IPS DF 4.7 (cell line): ENCODE data around the gene GRID2IP.
"Not testable (repeated sequence)": the region's sequence is repeated elsewhere in the genome, so short reads cannot be mapped to it uniquely, and the experiment has no call there.

ENCODE experiments used
- DNase-seq: peaks from one replicate; pipeline ENCODE4 v3.0.0-alpha.2; 2013; ENCODE audit warnings: low spot score; ENCODE audit errors: extremely low read depth

The GRID2IP gene

DNA sequence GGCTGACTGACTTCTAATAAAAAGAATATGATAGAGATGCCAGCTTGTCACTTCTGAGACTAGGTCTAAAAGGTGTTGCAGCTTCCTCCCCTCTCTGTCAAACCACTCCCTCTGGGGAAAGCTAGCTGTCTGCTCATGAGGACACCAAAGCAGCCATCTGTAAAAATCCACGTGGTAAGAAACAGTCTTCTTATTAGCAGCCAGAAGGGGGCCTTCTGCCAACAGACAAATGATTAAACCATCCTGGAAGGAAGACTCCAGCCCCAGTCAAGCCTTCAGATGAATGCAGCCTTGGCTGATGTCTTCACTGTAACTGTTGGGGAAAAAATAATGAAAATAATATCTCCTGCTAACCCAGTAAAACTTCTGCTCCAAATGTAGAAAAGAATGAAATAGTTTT is 61.6 kb downstream of the GRID2IP start:
- DNase-seq, result no peak

- no peak for DNase-seq
These were observed 64.1 kb downstream of the GRID2IP start for GRCh38 chr7:6487184-6487545.

DNA sequence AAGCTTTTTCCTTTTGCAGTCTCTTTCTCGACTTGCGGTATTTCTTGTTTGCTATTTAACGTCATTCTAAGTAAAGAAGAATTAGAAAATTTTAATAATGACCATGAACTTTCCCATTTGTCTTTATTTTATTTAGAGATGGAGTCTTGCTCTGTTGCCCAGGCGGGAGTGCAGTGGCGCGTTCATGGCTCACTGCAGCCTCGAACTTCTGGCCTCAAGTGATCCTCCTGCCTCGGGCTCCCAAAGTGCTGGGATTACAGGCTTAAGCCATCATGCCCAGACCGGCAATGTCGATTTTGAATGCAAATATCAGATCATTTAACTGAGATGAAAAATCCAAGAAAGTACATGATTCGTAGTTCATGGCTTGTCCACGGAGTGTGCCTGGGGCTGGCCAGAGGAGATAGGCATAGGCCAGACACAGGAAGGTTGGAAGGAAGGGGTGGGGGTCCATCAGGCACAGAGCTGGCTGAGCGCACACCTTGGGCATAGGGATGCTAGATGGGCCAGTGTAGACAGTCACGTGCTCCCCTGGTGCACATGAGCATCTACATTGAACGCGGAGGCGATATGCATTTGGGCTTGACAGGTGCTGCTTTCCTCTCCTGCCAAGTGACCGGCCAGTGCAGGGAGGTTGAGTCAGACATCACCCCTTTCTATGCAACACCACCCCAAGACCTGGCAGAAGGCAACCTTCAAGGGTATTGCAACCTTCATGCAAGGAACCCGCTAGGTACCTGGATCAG is 64.7 kb downstream of the GRID2IP start:
- DNase-seq, result no peak

DNA sequence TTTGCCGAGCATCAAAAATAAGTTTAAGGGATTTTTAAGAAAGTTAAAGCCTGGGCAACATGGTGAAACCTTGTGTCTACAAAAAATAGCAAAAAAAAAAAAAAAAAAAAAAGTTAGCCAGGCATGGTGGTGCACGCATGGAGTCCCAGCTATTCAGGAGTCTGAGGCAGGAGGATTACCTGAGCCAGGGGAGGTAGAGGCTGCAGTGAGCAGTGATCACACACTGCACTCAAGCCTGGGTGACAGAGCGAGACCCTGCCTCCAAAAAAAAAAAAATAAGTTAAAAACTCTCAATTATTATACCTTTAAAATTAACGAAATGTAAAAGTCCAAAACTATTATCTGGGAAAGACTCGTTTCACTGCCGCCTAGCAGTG is 68.5 kb downstream of the GRID2IP start:
- no peak for DNase-seq

DNA sequence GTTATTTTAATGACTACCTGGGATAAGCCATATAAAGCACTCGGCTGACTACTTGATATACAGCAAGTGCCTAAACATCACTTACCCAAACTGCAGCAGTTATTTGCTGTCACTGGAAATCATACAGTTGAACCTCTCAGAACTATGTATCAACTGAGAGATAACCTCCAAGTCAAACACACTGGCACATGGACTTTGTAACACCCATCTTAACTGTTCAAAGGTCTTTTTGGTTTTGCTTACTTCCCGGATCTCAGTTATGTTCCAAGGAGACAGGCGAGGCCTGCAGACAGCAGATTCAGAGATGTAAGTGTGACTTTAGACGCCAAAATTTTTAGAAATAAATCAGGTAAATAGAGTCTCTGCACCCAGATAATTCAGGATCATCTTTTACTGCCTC is 69.0 kb downstream of the GRID2IP start:
- no peak for DNase-seq

GRCh38 chr7:6481445-6481844 is 69.8 kb downstream of the GRID2IP start:
- no peak for DNase-seq

- DNase-seq, result no peak
These were observed 71.0 kb downstream of the GRID2IP start for GRCh38 chr7:6480323-6480660.

DNA sequence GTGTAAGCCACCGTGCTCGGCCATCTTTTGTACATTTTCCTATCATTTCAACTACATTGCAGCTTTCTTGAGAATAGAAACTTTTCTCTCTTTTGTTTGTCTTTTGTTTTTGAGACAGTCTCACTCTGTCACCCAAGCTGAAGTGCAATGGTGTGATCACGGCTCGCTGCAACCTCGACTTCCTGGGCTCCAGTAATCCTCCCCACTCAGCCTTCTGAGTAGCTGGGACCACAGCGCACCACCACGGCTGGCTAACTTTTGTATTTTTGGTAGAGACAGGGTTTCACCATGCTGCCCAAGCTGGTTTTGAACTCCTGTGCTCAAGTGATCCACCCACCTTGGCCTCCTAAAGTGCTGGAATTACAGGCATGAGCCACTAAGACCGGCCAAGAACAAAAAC is 72.2 kb downstream of the GRID2IP start:
- no peak for DNase-seq

DNA sequence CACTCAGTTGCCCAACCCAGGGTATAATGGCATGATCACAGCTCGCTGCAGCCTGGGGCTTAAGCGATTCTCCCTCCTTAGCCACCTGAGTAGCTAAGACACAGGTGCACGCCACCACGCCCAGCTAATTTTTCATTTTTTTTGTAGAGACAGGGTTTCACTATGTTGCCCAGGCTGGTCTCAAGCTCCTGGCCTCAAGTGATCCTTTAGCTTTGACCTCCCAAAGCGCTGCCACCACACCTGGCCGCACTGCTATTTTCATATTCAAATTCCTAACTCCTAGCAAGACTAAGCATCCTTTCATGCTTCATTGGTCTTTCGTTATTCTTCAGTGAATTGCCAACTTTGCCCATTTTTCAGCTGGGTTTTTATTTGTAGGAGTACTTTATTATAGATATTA is 73.1 kb downstream of the GRID2IP start:
- no peak for DNase-seq

- no peak for DNase-seq
These were observed 74.0 kb downstream of the GRID2IP start for GRCh38 chr7:6477318-6477660.

GRCh38 chr7:6476596-6477317 is 74.5 kb downstream of the GRID2IP start:
- DNase-seq, result no peak

- DNase-seq, result no peak
These were observed 75.7 kb downstream of the GRID2IP start for GRCh38 chr7:6475433-6476186.

GRCh38 chr7:6465862-6466261 is 85.4 kb downstream of the GRID2IP start:
- no peak for DNase-seq

GRCh38 chr7:6463609-6464008 is 87.7 kb downstream of the GRID2IP start:
- not testable (repeated sequence) for DNase-seq

GRCh38 chr7:6461946-6462550 is 89.2 kb downstream of the GRID2IP start:
- no peak for DNase-seq

DNA sequence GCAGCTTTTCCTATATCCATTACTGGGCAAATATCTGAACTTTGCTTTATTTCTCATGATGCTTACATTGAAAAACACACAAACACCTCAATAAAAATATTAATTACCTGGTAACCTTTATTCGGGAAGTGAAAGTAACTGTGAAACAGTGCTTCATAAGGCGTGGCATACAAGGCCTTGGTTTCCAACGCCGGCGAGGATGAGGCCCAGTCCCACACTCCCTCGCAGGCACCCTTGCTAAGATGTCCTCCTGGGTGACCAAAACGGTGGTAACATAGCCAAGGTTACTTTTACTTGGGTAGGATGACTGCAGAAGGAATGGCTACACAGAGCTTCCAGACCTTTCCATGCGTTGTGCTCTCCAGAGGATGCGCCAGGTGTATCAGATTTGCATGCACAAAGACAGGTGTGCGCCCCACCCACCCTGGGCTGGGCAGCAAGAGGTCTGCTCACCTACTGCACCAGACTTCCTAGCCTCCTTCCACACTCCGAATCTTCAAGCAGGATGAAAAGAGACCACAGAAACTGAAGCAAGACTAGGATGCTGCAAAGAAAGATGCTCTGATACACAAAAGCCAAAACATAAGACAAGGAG is 90.2 kb downstream of the GRID2IP start:
- DNase-seq, result no peak

DNA sequence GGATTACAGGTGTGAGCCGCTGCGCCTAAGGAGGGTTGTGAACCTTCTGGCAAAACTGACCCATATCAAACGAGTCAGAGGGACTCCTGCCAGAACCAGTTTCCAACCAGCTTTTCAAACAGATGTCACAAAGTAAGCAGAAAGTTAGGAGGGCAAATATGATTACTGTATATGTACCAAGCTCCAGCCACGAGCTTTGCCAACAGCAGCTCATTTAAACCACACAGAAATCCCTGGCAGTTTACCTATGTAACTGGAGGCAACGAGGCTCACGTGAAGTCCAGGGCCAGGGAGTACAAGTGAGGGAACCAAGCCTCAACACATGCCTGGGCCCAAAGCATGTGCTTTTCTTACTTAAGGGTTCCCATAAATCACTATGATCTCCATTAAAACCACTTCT is 91.0 kb downstream of the GRID2IP start:
- DNase-seq, result no peak

GRCh38 chr7:6458676-6459075 is 92.6 kb downstream of the GRID2IP start:
- DNase-seq, result not testable (repeated sequence)

GRCh38 chr7:6453734-6454133 is 97.5 kb downstream of the GRID2IP start:
- no peak for DNase-seq

- no peak for DNase-seq
These were observed 100.0 kb downstream of the GRID2IP start for GRCh38 chr7:6451224-6451705.

DNA sequence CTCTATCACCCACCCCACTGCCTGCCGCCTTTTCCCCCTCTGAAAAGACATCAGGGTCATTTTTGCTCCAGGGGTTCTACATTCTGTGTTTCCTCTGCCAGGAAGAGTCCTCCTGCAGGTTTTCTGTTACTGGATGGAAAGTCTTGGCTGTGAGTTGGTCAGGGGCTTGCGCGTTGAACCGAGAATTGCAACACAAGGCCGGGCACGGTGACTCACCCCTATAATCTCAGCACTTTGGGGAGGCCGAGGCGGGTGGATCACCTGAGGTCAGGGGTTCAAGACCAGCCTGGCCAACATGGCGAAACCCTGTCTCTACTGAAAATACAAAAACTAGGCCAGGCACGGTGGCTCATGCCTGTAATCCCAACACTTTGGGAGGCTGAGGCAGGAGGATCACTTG is 100.7 kb downstream of the GRID2IP start:
- DNase-seq, result not testable (repeated sequence)

- not testable (repeated sequence) for DNase-seq
These were observed 101.4 kb downstream of the GRID2IP start for GRCh38 chr7:6449884-6450283.
